ENCODE data around the gene CAMSAP1. TPM values are rescaled to one million over a fixed set of nuclear protein-coding genes. Genes with fewer than 3 reads are reported as not detected.

Gene CAMSAP1
- total and polyA plus RNA-seq, 2 donors (not counting 1 experiment from before 2014, with no cell fraction given), result 6.6 to 31.0 TPM

DNA sequence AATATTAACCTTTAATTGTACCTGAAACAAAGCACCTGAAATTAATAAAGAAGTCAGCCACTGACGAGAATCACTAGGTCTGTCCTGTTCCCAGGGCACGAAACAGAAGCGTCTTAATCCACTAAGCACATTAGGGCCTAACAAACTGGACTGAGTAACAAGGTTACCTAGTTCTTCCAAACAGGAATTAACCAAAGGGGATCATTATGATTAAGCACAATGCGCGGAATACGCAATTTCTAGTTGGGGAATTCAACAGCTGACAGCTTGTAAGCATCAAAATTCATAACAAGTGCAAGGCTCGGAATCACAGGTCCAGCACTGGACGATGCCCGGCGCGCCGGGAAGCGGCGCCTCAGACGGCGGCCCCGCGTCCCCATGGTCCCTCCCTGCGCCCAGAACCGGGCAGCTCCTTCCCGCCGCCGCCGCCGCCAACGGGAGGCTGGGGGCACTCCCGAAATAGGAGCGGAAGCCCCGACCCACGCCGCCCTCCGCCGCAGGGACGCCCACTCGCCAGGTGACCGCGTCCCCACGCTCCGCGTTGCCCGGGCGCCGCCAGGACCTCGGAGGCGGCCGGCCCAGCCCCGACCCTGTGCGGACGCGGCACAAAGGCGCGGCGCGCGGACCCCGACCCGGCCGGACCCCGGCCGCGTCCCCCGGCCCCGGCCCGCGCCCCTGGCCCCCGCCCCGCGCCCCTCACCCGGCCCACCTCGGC lies 898 bp downstream of the CAMSAP1 start:
- intact Hi-C loops (cut with micrococcal nuclease), result loop anchor here (1.0 to 5.0 kb wide), 4 partner anchors 42 to 576 kb away; partner anchors contain the start of genes DNLZ, SEC16A and UBAC1
- peak; percentile 44 for DNase-seq
- no peak for TF ChIP-seq EZH2 (IDR thresholded peaks at IDR 0.05; ENCODE audit: borderline replicate concordance, insufficient read depth, low read depth, low read length, poor library complexity, severe bottlenecking)
- TF ChIP-seq, protein P1, sequence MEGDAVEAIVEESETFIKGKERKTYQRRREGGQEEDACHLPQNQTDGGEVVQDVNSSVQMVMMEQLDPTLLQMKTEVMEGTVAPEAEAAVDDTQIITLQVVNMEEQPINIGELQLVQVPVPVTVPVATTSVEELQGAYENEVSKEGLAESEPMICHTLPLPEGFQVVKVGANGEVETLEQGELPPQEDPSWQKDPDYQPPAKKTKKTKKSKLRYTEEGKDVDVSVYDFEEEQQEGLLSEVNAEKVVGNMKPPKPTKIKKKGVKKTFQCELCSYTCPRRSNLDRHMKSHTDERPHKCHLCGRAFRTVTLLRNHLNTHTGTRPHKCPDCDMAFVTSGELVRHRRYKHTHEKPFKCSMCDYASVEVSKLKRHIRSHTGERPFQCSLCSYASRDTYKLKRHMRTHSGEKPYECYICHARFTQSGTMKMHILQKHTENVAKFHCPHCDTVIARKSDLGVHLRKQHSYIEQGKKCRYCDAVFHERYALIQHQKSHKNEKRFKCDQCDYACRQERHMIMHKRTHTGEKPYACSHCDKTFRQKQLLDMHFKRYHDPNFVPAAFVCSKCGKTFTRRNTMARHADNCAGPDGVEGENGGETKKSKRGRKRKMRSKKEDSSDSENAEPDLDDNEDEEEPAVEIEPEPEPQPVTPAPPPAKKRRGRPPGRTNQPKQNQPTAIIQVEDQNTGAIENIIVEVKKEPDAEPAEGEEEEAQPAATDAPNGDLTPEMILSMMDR (IDR thresholded peaks at IDR 0.05), result no peak
- WGBS (ENCODE audit: insufficient coverage), result 2% methylated on average over 70 of the region's 70 CpGs
- Histone ChIP-seq H3K4me3 (ENCODE audit: control extremely low read depth in 1 of 5, extremely low read depth in 1 of 5, insufficient read depth in 1 of 5, low read depth in 2 of 5, low read length in 4 of 5) (peak overlapping the region; percentile 21 to 66 (median 53)), H3K4me1 (ENCODE audit: control insufficient read depth in 2 of 2, insufficient read depth in 2 of 2, low read length in 2 of 2) (peaks cover 20 to 23% of the 10 kb centered on the region in 2 donors), H3K79me2 (ENCODE audit: control insufficient read depth, insufficient read depth, low read length) (peaks cover 82% of the 10 kb centered on the region), H3K27me3 (replicated peaks in 1 of 4; ENCODE audit: control extremely low read depth in 1 of 4, control insufficient read depth in 3 of 4, insufficient read depth in 4 of 4, low read length in 3 of 4) (no peaks in the 10 kb centered on the region), H2AFZ (ENCODE audit: insufficient read depth, low read depth, low read length, poor library complexity, severe bottlenecking) (peak overlapping the region; percentile 72), H3K4me2 (replicated peaks; ENCODE audit: low read depth, low read length, poor library complexity, severe bottlenecking) (peak overlapping the region; percentile 88), H3K9me3 (ENCODE audit: control extremely low read depth in 1 of 3, control insufficient read depth in 2 of 3, insufficient read depth in 1 of 3, low read length in 2 of 3) (peaks cover 0 to 4% (median 0%) of the 10 kb centered on the region in 3 donors), H3K9ac (ENCODE audit: low read length) (peak overlapping the region; percentile 61), H4K20me1 (ENCODE audit: control insufficient read depth, insufficient read depth, low read length, poor library complexity, severe bottlenecking) (peaks cover 42% of the 10 kb centered on the region), H3K27ac (ENCODE audit: low read length in 2 of 2) (no peak overlapping the region), H3K36me3 (replicated peaks in 1 of 2; ENCODE audit: control extremely low read depth in 1 of 2, control insufficient read depth in 1 of 2, extremely low read depth in 1 of 2, insufficient read depth in 2 of 2, low read length in 1 of 2) (peaks cover 0 to 8% of the 10 kb centered on the region in 2 experiments)
- H3K27me3 Mint-ChIP-seq, result no peaks in the 10 kb centered on the region
- peak overlapping the region; percentile 80 for H3K27ac Mint-ChIP-seq
- no peak for ATAC-seq (ENCODE audit: low read depth)
- peaks cover 45% of the 10 kb centered on the region for H3K4me1 Mint-ChIP-seq
- peak overlapping the region; percentile 93 for H3K4me3 Mint-ChIP-seq
- H3K9me3 Mint-ChIP-seq (ENCODE audit: insufficient read depth), result no peaks in the 10 kb centered on the region
- ChIA-PET POLR2A (no interaction called here), CTCF (interaction anchor here (2.1 kb wide), 1 partner anchor 42 kb away, joined by 7 read pairs; no protein-coding TSS in a partner anchor)
